ENCODE measurements around the gene FOXC2. TPM values are rescaled to one million over a fixed set of nuclear protein-coding genes. Genes with fewer than 3 reads are reported as not detected.
"Not testable (repeated sequence)": the region's sequence is repeated elsewhere in the genome, so short reads cannot be mapped to it uniquely, and the experiment has no call there.

FOXC2 gene
- polyA plus RNA-seq, 1 donor: 0.57 TPM

DNA sequence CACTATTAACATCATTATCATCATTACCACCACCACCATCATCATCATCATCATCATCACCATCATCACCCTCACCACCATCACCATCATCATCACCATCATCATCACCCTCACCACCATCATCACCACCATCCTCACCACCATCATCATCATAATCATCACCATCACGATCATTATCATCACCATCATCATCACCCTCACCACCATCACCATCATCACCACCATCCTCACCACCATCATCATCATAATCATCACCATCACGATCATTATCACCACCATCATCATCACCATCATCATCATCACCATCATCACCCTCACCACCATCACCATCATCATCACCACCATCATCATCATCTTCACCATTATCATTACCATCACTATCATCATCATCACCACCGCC lies 21.3 kb downstream of the FOXC2 start:
- not testable (repeated sequence) for DNase-seq (ENCODE audit: low read depth)

GRCh38 chr16:86590501-86591144 lies 24.0 kb downstream of the FOXC2 start:
- no peak for DNase-seq (ENCODE audit: low read depth)

GRCh38 chr16:86591270-86591669 lies 24.6 kb downstream of the FOXC2 start:
- no peak for DNase-seq (ENCODE audit: low read depth)

DNA sequence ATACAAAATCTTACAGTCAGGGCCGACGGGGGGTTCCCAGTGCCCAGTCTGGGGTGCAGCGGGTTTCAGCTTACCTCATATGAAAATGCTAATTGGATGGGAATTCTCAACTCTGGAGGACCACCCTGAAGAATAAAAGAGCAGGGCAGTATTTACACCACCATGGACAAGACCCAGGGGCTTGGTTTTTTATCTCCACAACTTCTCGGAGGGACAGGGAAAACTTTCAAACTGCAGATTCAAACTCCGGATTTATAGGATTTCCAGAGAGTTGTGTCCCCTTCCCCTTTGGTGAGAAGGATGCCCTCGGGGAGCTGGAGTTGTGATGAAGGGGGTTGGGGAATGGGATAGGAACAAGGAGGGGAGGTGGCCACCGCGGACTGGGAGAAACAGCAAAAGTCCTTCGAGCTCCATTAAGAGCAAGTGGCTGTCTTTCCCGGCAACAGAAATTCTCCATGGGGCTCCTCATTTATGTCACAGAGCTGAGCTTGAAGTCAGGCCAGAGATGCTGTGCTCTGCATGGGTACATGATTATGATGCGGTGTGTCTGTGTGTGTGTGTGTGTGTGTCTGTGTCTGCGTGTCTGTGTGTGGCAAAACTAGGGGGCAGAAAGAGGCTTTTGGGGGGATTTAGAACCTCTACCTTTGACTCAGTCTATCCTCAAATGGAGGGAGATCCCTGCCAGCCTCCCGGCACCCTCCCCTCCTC lies 27.4 kb downstream of the FOXC2 start:
- DNase-seq (ENCODE audit: low read depth): no peak

- no peak for DNase-seq (ENCODE audit: low read depth)
These were observed 28.1 kb downstream of the FOXC2 start for GRCh38 chr16:86594721-86595120.

DNA sequence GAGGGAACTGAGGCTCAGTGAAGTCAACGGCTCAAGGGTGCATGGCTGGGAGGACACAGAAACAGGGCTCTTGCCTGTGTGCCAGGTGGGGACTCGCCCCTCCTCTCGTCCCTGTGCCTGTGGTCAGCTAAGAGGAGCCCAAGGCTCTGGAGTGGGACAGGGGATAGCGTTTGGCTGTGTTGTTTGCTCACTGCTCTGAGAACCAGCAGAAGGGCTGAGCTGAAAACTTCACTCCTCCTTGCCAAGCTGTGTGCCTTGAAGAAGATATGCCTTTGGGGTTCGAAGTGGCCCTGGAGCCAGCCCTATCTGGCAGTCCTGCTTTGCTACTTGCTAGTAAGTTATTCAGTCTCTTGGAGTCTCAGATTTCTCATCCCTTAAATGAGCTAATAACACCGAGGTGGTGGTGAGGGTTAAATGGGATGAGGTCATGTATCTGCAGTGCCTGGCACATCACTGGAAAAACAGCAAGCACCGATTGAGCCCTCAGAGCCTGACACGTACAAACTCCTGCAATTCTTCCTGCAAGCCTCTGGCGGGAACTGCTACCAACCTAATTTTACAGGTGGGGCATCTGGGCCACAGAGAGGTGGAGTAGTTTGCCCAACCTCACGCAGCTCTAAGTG lies 29.5 kb downstream of the FOXC2 start:
- DNase-seq (ENCODE audit: low read depth): no peak

GRCh38 chr16:86597126-86597879 lies 30.7 kb downstream of the FOXC2 start:
- no peak for DNase-seq (ENCODE audit: low read depth)

- DNase-seq (ENCODE audit: low read depth): no peak
These were observed 31.4 kb downstream of the FOXC2 start for GRCh38 chr16:86597880-86598606.

- no peak for DNase-seq (ENCODE audit: low read depth)
These were observed 32.3 kb downstream of the FOXC2 start for GRCh38 chr16:86598607-86599565.

DNA sequence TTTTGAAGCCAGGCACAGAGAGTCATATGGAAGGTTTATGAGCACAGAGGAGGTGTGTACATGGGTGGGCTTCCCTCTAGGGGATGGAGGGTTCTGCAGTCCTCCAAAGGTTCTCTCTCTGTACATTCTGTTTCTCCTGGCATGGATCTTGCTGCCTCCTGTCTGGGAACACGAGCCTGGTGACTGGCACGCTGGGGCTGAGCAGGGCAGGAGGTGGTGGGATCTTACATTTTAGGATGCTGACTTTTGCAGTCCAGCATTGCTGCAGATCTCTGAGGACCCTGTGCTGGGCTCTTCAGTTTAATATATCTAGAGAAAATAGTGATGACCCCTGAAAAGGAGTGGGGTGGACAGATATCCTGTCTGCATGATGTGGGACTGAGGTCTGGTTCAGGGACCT lies 34.7 kb downstream of the FOXC2 start:
- DNase-seq (ENCODE audit: low read depth): no peak

DNA sequence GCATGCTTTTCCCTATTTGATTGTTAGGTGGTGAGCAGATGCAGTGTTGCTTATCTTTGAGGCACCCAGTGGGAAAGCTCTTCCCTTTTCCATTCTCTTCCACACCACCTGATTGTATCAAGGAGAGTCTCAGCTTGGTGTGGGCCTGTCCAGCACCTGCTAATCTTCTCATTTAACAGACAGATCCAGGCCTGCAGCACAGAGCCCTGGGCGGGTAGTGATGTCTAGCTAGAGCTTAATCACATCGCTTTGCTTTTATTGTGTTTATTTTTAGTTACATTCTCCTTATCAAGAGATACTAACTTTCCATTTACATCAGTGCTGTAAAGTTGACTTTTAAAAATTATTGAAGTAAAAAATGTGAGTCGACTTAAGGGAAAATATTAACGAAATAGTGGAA lies 35.9 kb downstream of the FOXC2 start:
- no peak for DNase-seq (ENCODE audit: low read depth)

- no peak for DNase-seq (ENCODE audit: low read depth)
These were observed 38.0 kb downstream of the FOXC2 start for GRCh38 chr16:86604436-86605193.

DNA sequence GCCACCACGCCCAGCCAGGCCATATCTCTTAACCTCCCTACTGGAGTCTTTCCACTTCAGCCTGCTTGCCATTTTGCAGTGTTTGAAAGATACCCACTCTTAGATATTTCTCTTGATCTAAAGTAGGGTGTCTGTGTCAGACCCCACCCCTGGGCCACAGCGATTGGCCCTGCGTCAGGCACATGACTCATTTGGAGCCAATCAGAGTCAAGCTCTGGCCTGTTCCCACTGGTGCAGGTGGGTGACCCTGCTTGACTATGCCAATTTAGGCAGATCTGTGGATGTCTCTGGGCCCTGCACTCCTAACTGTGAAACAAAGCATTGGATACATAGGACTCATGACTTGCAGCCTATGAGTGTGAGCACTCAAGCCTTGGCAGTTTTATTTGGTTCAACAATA lies 39.3 kb downstream of the FOXC2 start:
- no peak for DNase-seq (ENCODE audit: low read depth)

GRCh38 chr16:86608301-86608747 lies 41.7 kb downstream of the FOXC2 start:
- DNase-seq (ENCODE audit: low read depth): no peak

GRCh38 chr16:86609115-86609514 lies 42.5 kb downstream of the FOXC2 start:
- DNase-seq (ENCODE audit: low read depth): no peak

DNA sequence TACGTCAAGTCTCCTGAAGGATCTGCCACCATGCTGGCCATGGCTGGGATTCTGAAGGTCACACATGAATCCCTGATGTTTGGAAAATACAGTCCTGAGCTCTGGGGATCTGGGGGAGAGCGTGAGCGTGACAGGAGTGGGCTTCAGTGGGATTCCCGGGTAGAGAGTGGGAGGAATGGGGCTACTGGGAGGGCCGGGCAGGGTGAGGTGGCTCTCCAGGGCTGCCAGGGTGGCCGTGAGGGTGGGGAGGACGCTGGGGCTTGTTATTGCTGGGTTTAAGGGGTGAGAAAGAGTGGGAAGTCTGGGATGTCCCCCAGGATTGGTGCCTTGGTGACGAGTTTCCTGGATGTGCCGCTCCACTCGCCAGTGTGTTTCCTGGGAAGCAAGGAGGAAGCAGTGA lies 43.0 kb downstream of the FOXC2 start:
- DNase-seq (ENCODE audit: low read depth): no peak

GRCh38 chr16:86610779-86611524 lies 44.3 kb downstream of the FOXC2 start:
- no peak for DNase-seq (ENCODE audit: low read depth)

GRCh38 chr16:86611525-86611855 lies 44.9 kb downstream of the FOXC2 start:
- DNase-seq (ENCODE audit: low read depth): peak; percentile 20

GRCh38 chr16:86611941-86612340 lies 45.3 kb downstream of the FOXC2 start:
- DNase-seq (ENCODE audit: low read depth): no peak
